Mesothelial cell of epicardium (in vitro differentiated cells): ENCODE data around the gene BRD7. TPM values are rescaled to one million over a fixed set of nuclear protein-coding genes. Genes with fewer than 3 reads are reported as not detected.

Source experiments
- DNase-seq, 2 experiments: peaks; one replicate each; pipeline ENCODE4 v3.0.0; 2021; ENCODE audit warnings: low spot score in 2 of 2; ENCODE audit not compliant: unreplicated experiment in 2 of 2
- H3K27ac Mint-ChIP-seq: 2 replicates; pipeline ENCODE4 v1.8.0; 2021; ENCODE audit warnings: mixed read lengths
- H3K27me3 Mint-ChIP-seq: 2 replicates; pipeline ENCODE4 v1.8.0; 2021; ENCODE audit warnings: low read depth, mixed read lengths
- H3K36me3 Mint-ChIP-seq: 2 replicates; pipeline ENCODE4 v1.8.0; 2021; ENCODE audit warnings: mixed read lengths
- H3K4me1 Mint-ChIP-seq: 2 replicates; pipeline ENCODE4 v1.8.0; 2021; ENCODE audit warnings: mixed read lengths
- H3K4me3 Mint-ChIP-seq: 2 replicates; pipeline ENCODE4 v1.8.0; 2021; ENCODE audit warnings: mild to moderate bottlenecking, moderate library complexity, mixed read lengths
- H3K9me3 Mint-ChIP-seq: 2 replicates; pipeline ENCODE4 v1.8.0; 2021; ENCODE audit warnings: mixed read lengths
- total RNA-seq: library from RNA; stranded (reverse); gene quantifications from 3 replicates; pipeline ENCODE4 v1.2.1, GENCODE V29; 2021
- TF ChIP-seq, protein P1 (sequence below): fragments of 200-600 bp; sonication (generic); IDR thresholded peaks from one replicate; pipeline ENCODE4 v1.5.0; 2021; ENCODE audit warnings: antibody characterized with exemption; ENCODE audit not compliant: unreplicated experiment

Gene BRD7
- total RNA-seq, 1 donor from 2014 or later, result 76.8 TPM

DNA sequence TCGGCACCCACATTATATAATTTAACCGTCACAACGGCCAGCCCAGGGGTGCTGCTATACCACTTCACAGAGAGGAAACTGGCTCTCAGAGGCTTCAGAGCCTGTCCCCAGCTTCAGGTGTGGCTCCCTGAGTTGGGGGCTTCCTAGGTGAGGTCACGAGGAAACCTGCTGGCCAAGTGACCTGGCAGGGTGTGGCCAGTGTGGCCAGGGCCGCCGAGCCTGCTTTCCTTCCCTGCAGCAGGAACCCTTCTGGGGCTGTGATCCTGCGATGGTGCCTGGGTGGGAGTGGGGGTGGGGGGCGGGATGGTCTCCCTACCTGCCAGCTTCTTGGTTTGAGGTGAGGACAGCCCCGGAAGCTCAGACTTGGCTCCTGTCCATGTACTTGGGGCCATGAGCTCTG lies 62.5 kb downstream of the BRD7 start:
- Mint-ChIP-seq H3K9me3 (no peaks in the 10 kb centered on the region), H3K4me3 (no peak overlapping the region), H3K27me3 (no peaks in the 10 kb centered on the region), H3K4me1 (peaks cover 12% of the 10 kb centered on the region), H3K27ac (no peak overlapping the region), H3K36me3 (no peaks in the 10 kb centered on the region)
- TF ChIP-seq, protein P1, sequence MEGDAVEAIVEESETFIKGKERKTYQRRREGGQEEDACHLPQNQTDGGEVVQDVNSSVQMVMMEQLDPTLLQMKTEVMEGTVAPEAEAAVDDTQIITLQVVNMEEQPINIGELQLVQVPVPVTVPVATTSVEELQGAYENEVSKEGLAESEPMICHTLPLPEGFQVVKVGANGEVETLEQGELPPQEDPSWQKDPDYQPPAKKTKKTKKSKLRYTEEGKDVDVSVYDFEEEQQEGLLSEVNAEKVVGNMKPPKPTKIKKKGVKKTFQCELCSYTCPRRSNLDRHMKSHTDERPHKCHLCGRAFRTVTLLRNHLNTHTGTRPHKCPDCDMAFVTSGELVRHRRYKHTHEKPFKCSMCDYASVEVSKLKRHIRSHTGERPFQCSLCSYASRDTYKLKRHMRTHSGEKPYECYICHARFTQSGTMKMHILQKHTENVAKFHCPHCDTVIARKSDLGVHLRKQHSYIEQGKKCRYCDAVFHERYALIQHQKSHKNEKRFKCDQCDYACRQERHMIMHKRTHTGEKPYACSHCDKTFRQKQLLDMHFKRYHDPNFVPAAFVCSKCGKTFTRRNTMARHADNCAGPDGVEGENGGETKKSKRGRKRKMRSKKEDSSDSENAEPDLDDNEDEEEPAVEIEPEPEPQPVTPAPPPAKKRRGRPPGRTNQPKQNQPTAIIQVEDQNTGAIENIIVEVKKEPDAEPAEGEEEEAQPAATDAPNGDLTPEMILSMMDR, result no peak
- peak in 1 of 2 experiments; percentile 29 for DNase-seq

DNA sequence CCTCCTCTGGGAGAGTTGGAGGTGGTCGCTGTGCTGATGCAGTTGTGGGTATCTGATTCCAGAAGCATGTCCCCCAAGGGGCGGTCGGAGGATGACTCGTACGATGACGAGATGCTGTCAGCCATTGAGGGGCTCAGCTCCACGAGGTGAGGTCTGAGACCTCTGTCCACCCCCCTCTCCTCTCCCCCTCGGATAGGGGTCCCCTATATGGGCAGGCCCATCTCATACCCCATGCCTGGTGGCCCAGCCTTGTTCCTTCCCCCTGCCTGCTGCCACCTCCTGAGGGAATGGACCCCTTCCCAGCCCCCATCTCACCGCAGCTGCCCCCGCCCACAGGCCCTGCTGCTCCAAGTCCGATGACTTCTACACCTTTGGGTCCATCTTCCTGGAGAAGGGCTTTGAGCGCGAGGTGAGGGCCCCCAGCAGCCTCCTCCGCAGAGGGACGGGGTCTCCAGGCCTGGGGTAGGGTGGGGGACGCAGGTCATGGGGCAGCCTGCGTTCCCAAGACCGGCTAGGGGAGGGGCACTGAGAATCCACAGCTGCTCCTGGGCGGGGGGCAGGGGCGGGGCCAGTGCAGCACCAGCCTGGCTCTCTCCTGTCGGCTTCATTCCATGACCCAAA lies 63.2 kb downstream of the BRD7 start:
- TF ChIP-seq, protein P1, result no peak
- DNase-seq, result no peak
- H3K27me3 Mint-ChIP-seq, result no peaks in the 10 kb centered on the region

DNA sequence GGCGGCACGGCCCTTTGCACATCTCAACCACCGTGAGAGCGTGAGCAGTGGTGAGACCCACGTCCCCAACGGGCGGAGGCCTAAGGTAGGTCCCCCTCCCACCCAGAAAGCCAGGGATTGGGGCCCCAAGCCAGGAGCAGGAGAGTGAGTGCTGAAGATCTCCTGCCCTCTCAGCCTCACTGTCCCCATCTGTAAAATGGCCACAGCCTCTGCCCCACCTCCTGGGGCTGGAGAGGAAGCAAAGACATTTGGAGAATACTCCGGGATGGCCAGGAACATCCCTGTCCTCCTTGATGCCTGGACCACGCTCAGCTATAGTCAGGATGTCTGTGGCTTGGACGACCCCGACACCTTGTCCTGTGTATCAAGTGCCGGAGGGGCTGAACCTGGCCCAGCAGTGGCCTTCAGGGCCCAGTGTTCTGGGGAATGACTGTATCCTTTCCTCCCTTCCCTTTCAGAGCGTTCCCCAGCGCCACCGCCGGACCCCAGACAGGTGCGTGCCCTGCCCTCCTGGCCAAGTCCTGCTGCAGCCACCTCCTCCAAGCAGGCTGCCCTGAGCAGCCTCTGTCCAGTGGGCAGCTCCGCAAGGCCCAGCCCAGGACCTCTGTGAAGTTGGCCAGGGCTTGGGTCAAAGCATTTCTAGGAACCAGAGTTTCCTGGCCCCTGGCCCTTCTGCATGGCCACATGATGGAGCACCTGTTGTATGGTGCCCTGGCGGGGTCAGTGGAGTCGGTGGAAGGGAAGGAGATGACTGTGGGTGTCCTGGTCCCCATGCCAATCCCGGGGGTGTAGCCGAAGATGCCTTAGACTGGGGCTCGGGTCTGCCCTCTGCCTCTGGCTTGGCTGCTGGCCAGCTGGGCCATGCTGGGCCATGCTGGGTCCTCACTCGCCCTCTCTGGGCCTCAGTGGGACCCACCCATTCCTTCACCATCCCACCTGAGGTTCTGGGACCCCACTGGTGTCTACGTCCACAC lies 64.0 kb downstream of the BRD7 start:
- TF ChIP-seq, protein P1, result no peak
- Mint-ChIP-seq H3K9me3 (no peaks in the 10 kb centered on the region), H3K4me3 (no peak overlapping the region), H3K27ac (no peak overlapping the region), H3K36me3 (no peaks in the 10 kb centered on the region), H3K4me1 (peaks cover 5% of the 10 kb centered on the region), H3K27me3 (no peaks in the 10 kb centered on the region)
- DNase-seq, result no peak

More for the DNA sequence above, 63.2 kb downstream of the BRD7 start:
- Mint-ChIP-seq H3K9me3 (no peaks in the 10 kb centered on the region), H3K4me3 (no peak overlapping the region), H3K36me3 (no peaks in the 10 kb centered on the region), H3K4me1 (peaks cover 12% of the 10 kb centered on the region), H3K27ac (no peak overlapping the region)

DNA sequence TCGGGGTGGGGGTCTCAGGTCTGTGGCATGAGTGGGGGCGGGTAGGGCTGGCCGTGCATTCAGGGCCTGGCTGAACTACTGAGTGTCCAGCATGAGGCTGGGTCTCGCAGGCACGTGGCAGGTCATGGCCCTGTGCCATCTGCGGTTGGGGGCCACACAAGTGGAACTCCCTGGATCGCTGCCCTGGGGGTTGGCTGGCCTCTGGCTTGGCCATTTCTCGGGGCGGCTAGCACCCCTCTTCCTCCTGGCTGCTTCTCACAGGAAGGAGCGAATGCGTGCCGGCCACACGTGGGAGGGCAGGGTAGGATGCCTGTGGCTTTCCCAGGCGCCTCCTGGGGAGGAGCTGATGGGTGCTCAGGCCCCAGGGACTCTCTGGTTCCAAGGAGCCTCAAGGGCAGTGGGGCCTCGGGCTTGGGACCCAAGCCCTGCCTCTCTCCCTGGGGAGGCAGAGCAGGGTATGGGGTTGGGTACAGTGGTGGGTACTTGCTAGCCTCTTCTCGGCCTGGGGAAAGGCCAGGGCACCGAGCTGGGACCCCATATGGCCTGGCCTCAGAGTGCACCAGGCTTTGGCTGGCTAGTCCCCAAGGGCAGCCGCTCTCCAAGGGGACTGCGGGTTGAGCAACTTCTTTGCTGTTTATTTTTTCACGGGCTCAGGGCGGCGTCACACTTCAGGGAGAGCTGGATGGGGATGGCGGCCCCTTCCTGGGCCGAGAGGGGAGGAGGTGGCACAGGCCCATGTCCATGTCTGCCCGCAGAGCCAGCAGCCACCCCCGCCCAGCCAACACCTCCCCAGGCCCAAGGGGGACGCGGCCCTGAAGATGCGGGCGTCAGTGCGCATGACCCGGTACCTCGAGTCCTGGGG lies 65.0 kb downstream of the BRD7 start:
- Mint-ChIP-seq H3K4me1 (peaks cover 3% of the 10 kb centered on the region), H3K27me3 (no peaks in the 10 kb centered on the region), H3K9me3 (no peaks in the 10 kb centered on the region), H3K36me3 (no peaks in the 10 kb centered on the region), H3K27ac (no peak overlapping the region), H3K4me3 (no peak overlapping the region)
- DNase-seq, result no peak
- TF ChIP-seq, protein P1, result no peak

DNA sequence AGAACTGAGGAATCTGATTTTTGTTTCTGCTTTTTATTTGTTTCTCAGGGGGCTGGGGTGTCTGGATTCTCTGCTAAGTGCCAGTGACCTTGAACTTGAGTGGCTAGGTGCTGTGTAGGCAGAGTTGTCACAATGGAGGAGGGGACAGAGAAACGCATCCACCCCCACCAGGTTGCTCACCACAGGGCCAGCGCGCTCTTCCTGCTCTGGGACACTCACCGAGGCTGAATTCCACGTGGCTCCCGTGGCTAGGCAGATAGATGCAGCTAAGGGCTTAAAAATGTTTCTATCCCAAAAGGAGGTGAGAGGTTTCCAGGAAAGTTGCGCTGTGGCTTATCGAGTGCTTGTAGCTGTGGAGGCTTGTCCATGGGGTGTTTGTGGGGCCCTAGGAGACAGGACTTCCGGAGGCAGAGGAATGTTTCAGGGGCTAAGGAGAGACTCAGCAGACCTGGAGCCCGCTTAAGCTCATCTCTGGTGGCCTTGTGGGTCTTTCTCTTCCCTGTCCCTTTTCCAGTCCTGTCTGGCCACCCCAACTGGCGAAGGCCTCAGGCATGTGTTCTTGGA lies 65.7 kb downstream of the BRD7 start:
- Mint-ChIP-seq H3K36me3 (no peaks in the 10 kb centered on the region), H3K27ac (no peak overlapping the region), H3K27me3 (no peaks in the 10 kb centered on the region), H3K4me1 (peaks cover 3% of the 10 kb centered on the region), H3K4me3 (no peak overlapping the region), H3K9me3 (no peaks in the 10 kb centered on the region)
- TF ChIP-seq, protein P1, result no peak
- no peak for DNase-seq
